K562 (cell line): ENCODE measurements around the gene YARS1. TPM values are rescaled to one million over a fixed set of nuclear protein-coding genes. Genes with fewer than 3 reads are reported as not detected.

Experiments
- CBFA2T3 ChIP-seq: fragments of 450-650 bp; IDR thresholded peaks from 2 replicates; pipeline ENCODE4 v1.6.1; 2017
- CHCHD3 ChIP-seq: fragments of 250-450 bp; sonication (Bioruptor Pico); IDR thresholded peaks from 2 replicates; pipeline ENCODE4 v2.1.2; 2022; ENCODE audit warnings: mild to moderate bottlenecking
- DMBX1 ChIP-seq: fragments of 250-450 bp; sonication (Bioruptor Pico); IDR thresholded peaks from 2 replicates; pipeline ENCODE4 v1.8.0; 2022; ENCODE audit warnings: inconsistent platforms, mild to moderate bottlenecking, moderate library complexity, borderline replicate concordance
- ELF2 ChIP-seq: fragments of 250-450 bp; sonication (Bioruptor Pico); IDR thresholded peaks from 2 replicates; pipeline ENCODE4 v1.5.0; 2021; ENCODE audit warnings: mild to moderate bottlenecking
- ELF4 ChIP-seq: fragments of 450-650 bp; formaldehyde crosslinking; IDR thresholded peaks from 2 replicates; pipeline ENCODE4 v1.4.0; 2022; ENCODE audit warnings: missing genetic modification characterization
- EP400 ChIP-seq: fragments of 450-650 bp; IDR thresholded peaks from 2 replicates; pipeline ENCODE4 v1.6.1; 2017; ENCODE audit warnings: antibody characterized with exemption, mild to moderate bottlenecking, moderate library complexity
- ETV1 ChIP-seq: fragments of 450-650 bp; conservative IDR thresholded peaks from 2 replicates; pipeline ENCODE4 v1.6.1; 2016; ENCODE audit warnings: missing genetic modification characterization, control low read depth, low read depth, missing compliant biosample characterization
- HIVEP1 ChIP-seq: fragments of 250-450 bp; sonication (Bioruptor Pico); IDR thresholded peaks from 2 replicates; pipeline ENCODE4 v1.4.0; 2020; ENCODE audit warnings: mild to moderate bottlenecking
- IRF9 ChIP-seq: fragments of 450-650 bp; IDR thresholded peaks from 2 replicates; pipeline ENCODE4 v1.6.1; 2016; ENCODE audit warnings: missing biosample characterization, missing genetic modification characterization
- MCM5 ChIP-seq: fragments of 450-650 bp; IDR thresholded peaks from 2 replicates; pipeline ENCODE4 v1.6.1; 2016; ENCODE audit warnings: low read depth
- MECOM ChIP-seq: fragments of 250-450 bp; sonication (Bioruptor Pico); IDR thresholded peaks from 2 replicates; pipeline ENCODE4 v1.8.0; 2022; ENCODE audit warnings: inconsistent platforms
- PRDM10 ChIP-seq: fragments of 450-650 bp; IDR thresholded peaks from 2 replicates; pipeline ENCODE4 v1.6.1; 2018; ENCODE audit not compliant: partially characterized antibody
- RBM17 ChIP-seq: fragments of 200-400 bp; formaldehyde crosslinking; IDR thresholded peaks from 2 replicates; pipeline ENCODE4 v1.6.1; 2017; ENCODE audit warnings: low read depth, mild to moderate bottlenecking, low read length, borderline replicate concordance
- SRSF1 ChIP-seq: fragments of 200-400 bp; formaldehyde crosslinking; IDR thresholded peaks from 2 replicates; pipeline ENCODE4 v1.6.1; 2017; ENCODE audit warnings: mild to moderate bottlenecking, low read depth, low read length, moderate library complexity
- TBL1XR1 ChIP-seq, 2 experiments: IDR thresholded peaks; 2 replicates each; pipeline ENCODE4 v1.6.1; 2012; ENCODE audit warnings: improper control_type of control experiment in 2 of 2, low read length in 2 of 2, mild to moderate bottlenecking in 1 of 2
- THRAP3 ChIP-seq: fragments of 450-650 bp; IDR thresholded peaks from 2 replicates; pipeline ENCODE4 v1.6.1; 2016; ENCODE audit warnings: mild to moderate bottlenecking, inconsistent platforms, borderline replicate concordance
- ZBTB1 ChIP-seq: sonication (generic); formaldehyde crosslinking; IDR thresholded peaks from 2 replicates; pipeline ENCODE4 v1.8.1; 2023; ENCODE audit warnings: missing genetic modification reagents, low read depth, mild to moderate bottlenecking, borderline replicate concordance
- ZNF274 ChIP-seq: IDR thresholded peaks from 2 replicates; pipeline ENCODE4 v1.6.1; 2011; ENCODE audit warnings: low read depth, mild to moderate bottlenecking, low read length, moderate library complexity, borderline replicate concordance
- ZNF511 ChIP-seq: sonication (generic); formaldehyde crosslinking; IDR thresholded peaks from 2 replicates; pipeline ENCODE4 v1.8.0; 2022; ENCODE audit warnings: mild to moderate bottlenecking, missing genetic modification reagents
- ZNF644 ChIP-seq: fragments of 200-800 bp; sonication (Bioruptor generic); IDR thresholded peaks from 2 replicates; pipeline ENCODE4 v1.6.1; 2016; ENCODE audit warnings: low read depth, missing genetic modification characterization, missing compliant biosample characterization
- polyA plus RNA-seq, 8 experiments: library from polyadenylated mRNA; depleted of rRNA in 4 of 8; stranded (reverse) in 5 of 8; unstranded in 3 of 8; fragments of >200 nt; fragmentation: Nextera tagmentation in 2 of 8; fragmentation: Illumina TruSeq in 1 of 8; extraction: Ambion mirVana in 2 of 8; extraction: Trizol in 1 of 8; gene quantifications; 2 replicates each; pipeline versions ENCODE4 v1.2.1 to v1.2.3, GENCODE V29; 2011 to 2014; ENCODE audit warnings: inconsistent platforms in 1 of 8, missing spikeins in 1 of 8
- total RNA-seq, 7 experiments: library from RNA; depleted of rRNA in 6 of 7; stranded (reverse); fragments of >200 nt in 6 of 7; fragmentation: Illumina TruSeq in 2 of 7; extraction: Trizol in 2 of 7; gene quantifications; 2 replicates each; pipeline versions ENCODE4 v1.2.1 to v1.2.3, GENCODE V29; 2011 to 2021; ENCODE audit warnings: low replicate concordance in 1 of 7
- TF ChIP-seq, protein P1 (sequence below): fragments of 450-650 bp; formaldehyde crosslinking; IDR thresholded peaks from 2 replicates; pipeline ENCODE4 v1.4.0; 2022; ENCODE audit warnings: mild to moderate bottlenecking, moderate library complexity
- TF ChIP-seq, protein P2 (sequence below): fragments of 450-650 bp; formaldehyde crosslinking; IDR thresholded peaks from 2 replicates; pipeline ENCODE4 v1.4.0; 2022; ENCODE audit warnings: missing genetic modification characterization

YARS1 gene
- total and polyA plus RNA-seq, 9 of the 15 experiments (the other 6 are each of a cell fraction or from before 2014, with no cell fraction given): 66.2 to 336 (median 201) TPM

GRCh38 chr1:32757213-32757895 lies 59.8 kb downstream of the YARS1 start (continued):
- TF ChIP-seq PRDM10 (no peak), ELF2 (CRISPR knock-in tag) (no peak), THRAP3 (no peak), ETV1 (tag) (peak; percentile 90), CHCHD3 (CRISPR knock-in tag) (no peak), MCM5 (no peak), SRSF1 (no peak), EP400 (peak; percentile 42; the same call in 1 of the 2 replicates), CBFA2T3 (peak; percentile 99), ZNF644 (0 out of 2 replicates have a peak, but pooled peaks have one; percentile 69), DMBX1 (CRISPR knock-in tag) (peak; percentile 88; the same call in 1 of the 2 replicates), HIVEP1 (CRISPR knock-in tag) (0 out of 2 replicates have a peak, but pooled peaks have one; percentile 35), ZBTB1 (CRISPR knock-in tag) (no peak), ELF4 (peak; percentile 93), MECOM (CRISPR knock-in tag) (peak; percentile 12; the same call in 1 of the 2 replicates), RBM17 (no peak), ZNF274 (no peak), IRF9 (tag) (no peak), ZNF511 (CRISPR knock-in tag) (no peak), TBL1XR1 (IDR thresholded peaks at IDR 0.05; ENCODE audit: low read length in 2 of 2) (peak; percentile 90 to 93)
- TF ChIP-seq, protein P1, sequence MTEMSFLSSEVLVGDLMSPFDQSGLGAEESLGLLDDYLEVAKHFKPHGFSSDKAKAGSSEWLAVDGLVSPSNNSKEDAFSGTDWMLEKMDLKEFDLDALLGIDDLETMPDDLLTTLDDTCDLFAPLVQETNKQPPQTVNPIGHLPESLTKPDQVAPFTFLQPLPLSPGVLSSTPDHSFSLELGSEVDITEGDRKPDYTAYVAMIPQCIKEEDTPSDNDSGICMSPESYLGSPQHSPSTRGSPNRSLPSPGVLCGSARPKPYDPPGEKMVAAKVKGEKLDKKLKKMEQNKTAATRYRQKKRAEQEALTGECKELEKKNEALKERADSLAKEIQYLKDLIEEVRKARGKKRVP (CRISPR knock-in tag): no peak
- TF ChIP-seq, protein P2, sequence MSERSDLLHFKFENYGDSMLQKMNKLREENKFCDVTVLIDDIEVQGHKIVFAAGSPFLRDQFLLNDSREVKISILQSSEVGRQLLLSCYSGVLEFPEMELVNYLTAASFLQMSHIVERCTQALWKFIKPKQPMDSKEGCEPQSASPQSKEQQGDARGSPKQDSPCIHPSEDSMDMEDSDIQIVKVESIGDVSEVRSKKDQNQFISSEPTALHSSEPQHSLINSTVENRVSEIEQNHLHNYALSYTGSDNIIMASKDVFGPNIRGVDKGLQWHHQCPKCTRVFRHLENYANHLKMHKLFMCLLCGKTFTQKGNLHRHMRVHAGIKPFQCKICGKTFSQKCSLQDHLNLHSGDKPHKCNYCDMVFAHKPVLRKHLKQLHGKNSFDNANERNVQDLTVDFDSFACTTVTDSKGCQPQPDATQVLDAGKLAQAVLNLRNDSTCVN (CRISPR knock-in tag): peak; percentile 78; the same call in 1 of the 2 replicates
